Measurements from ENCODE around the gene GAK.

DNA sequence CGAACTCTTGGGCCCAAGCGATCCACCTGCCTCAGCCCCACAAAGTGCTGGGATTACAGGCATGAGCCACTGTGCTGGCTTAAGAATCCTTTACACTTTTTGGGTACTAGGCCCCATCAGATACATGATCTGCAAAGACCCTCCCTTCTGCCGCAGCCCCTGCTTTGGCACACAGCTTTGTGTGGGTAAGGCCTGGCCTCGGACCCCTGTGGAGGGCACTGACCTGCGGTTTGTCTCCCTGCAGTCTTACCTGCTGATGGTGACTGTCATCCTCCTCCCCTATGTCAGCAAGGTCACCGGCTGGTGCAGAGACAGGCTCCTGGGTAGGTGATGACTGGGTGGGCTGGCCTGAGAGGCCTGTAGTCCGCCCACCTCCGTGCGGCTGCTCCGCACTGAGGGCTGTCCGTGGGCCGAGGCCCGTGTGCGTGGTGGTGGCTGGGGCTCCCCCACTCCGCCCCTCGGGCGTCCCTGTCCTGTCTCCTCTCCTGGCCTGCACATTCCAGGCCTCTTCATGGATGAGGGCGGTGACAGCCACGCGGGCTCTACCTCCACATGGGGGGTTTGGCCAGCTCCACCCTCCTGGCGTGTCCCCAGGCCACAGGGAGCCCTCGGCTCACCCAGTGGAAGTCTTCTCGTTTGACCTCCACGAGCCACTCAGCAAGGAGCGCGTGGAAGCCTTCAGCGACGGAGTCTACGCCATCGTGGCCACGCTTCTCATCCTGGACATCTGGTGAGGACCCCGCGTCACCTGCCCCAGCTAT lies 23.2 kb upstream of the GAK start:
- TF ChIP-seq, protein P1, sequence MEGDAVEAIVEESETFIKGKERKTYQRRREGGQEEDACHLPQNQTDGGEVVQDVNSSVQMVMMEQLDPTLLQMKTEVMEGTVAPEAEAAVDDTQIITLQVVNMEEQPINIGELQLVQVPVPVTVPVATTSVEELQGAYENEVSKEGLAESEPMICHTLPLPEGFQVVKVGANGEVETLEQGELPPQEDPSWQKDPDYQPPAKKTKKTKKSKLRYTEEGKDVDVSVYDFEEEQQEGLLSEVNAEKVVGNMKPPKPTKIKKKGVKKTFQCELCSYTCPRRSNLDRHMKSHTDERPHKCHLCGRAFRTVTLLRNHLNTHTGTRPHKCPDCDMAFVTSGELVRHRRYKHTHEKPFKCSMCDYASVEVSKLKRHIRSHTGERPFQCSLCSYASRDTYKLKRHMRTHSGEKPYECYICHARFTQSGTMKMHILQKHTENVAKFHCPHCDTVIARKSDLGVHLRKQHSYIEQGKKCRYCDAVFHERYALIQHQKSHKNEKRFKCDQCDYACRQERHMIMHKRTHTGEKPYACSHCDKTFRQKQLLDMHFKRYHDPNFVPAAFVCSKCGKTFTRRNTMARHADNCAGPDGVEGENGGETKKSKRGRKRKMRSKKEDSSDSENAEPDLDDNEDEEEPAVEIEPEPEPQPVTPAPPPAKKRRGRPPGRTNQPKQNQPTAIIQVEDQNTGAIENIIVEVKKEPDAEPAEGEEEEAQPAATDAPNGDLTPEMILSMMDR (IDR thresholded peaks at IDR 0.05; ENCODE audit: poor library complexity) = no peak
- no peak for TF ChIP-seq EZH2 (IDR thresholded peaks at IDR 0.05; ENCODE audit: borderline replicate concordance)
- TF ChIP-seq EZH2phosphoT487 (IDR thresholded peaks at IDR 0.05; ENCODE audit: low read depth, severe bottlenecking, unreplicated experiment) = no peak

All from hepatocyte (in vitro differentiated cells).